Stomach (tissue), 4 donors: ENCODE measurements around the gene EML5.
"Not testable (repeated sequence)": the region's sequence is repeated elsewhere in the genome, so short reads cannot be mapped to it uniquely, and the experiment has no call there.

Source experiments
- EP300 ChIP-seq: sonication (generic); formaldehyde crosslinking; IDR thresholded peaks from one replicate; pipeline ENCODE4 v1.6.1; 2017; ENCODE audit warnings: antibody characterized with exemption
- POLR2A ChIP-seq, 4 donors: fragments of 450-650 bp; IDR thresholded peaks; one replicate each; pipeline ENCODE4 v1.6.1; 2016; ENCODE audit warnings: antibody characterized with exemption in 4 of 4, control low read depth in 2 of 4, mild to moderate bottlenecking in 1 of 4, moderate library complexity in 1 of 4
- POLR2AphosphoS5 ChIP-seq, 3 donors: sonication (generic); formaldehyde crosslinking; IDR thresholded peaks; one replicate each; pipeline ENCODE4 v1.6.1; 2016; ENCODE audit warnings: antibody characterized with exemption in 3 of 3
- TF ChIP-seq, protein P1 (sequence below), 7 experiments: fragments of 450-650 bp in 4 of 7; fragments of 200-600 bp in 3 of 7; sonication (generic) in 3 of 7; IDR thresholded peaks; one replicate each; pipeline ENCODE4 v1.5.1; 2016 to 2019; ENCODE audit warnings: antibody characterized with exemption in 7 of 7, control low read depth in 2 of 7, mild to moderate bottlenecking in 1 of 7

DNA sequence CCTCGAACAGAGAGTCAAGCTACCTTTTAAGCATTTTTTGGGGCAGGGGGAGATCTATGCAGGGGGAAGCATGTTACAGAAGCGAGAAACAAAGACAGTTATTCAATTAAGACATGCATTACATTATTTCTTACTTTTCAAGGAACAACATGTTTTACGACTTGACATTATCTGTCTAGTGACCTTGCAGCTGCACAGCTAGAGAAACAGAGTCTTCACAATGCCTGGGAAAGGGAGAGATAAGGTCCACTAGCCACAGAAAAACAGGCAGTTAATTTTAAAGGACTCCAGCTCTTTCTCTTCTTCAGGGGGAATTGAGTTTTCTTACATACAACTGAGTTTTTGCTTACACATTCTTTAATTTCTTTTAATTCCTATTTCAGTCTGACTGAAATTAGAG lies 26.9 kb upstream of the EML5 start:
- TF ChIP-seq POLR2A (IDR thresholded peaks at IDR 0.05); POLR2AphosphoS5 (IDR thresholded peaks at IDR 0.05); EP300: not testable (repeated sequence)
- TF ChIP-seq, protein P1, sequence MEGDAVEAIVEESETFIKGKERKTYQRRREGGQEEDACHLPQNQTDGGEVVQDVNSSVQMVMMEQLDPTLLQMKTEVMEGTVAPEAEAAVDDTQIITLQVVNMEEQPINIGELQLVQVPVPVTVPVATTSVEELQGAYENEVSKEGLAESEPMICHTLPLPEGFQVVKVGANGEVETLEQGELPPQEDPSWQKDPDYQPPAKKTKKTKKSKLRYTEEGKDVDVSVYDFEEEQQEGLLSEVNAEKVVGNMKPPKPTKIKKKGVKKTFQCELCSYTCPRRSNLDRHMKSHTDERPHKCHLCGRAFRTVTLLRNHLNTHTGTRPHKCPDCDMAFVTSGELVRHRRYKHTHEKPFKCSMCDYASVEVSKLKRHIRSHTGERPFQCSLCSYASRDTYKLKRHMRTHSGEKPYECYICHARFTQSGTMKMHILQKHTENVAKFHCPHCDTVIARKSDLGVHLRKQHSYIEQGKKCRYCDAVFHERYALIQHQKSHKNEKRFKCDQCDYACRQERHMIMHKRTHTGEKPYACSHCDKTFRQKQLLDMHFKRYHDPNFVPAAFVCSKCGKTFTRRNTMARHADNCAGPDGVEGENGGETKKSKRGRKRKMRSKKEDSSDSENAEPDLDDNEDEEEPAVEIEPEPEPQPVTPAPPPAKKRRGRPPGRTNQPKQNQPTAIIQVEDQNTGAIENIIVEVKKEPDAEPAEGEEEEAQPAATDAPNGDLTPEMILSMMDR (IDR thresholded peaks at IDR 0.05) = not testable (repeated sequence)
